Kidney (tissue), 14 donors: ENCODE results near the gene ATP2B3. TPM values are rescaled to one million over a fixed set of nuclear protein-coding genes. Genes with fewer than 3 reads are reported as not detected.

Experiments used
- DNase-seq, 5 donors: peaks; one replicate each; pipeline ENCODE4 v3.0.0-alpha.2; 2013 to 2020
- FAIRE-seq: peaks from 2 replicates; lab custom pipeline; 2012; peaks lifted over from hg19 to GRCh38; lab: Jason Lieb, UNC
- H3K27ac ChIP-seq, 2 donors: one replicate each; pipeline ENCODE4 v1.7.0; 2013; ENCODE audit warnings: low read depth in 2 of 2, low read length in 2 of 2, inconsistent platforms in 1 of 2
- H3K27me3 ChIP-seq: one replicate; pipeline ENCODE4 v1.7.1; 2013; ENCODE audit warnings: low read length, inconsistent platforms; ENCODE audit not compliant: control insufficient read depth, insufficient read depth
- H3K36me3 ChIP-seq, 3 donors: one replicate each; pipeline versions ENCODE4 v1.7.0 to v1.7.1; 2013; ENCODE audit warnings: low read length in 3 of 3, control low read depth in 1 of 3, inconsistent platforms in 1 of 3; ENCODE audit not compliant: insufficient read depth in 3 of 3, control insufficient read depth in 2 of 3
- H3K4me1 ChIP-seq, 3 donors: one replicate each; pipeline versions ENCODE4 v1.7.0 to v1.7.1; 2013; ENCODE audit warnings: low read length in 3 of 3, inconsistent platforms in 1 of 3, low read depth in 1 of 3; ENCODE audit not compliant: control insufficient read depth in 2 of 3, insufficient read depth in 2 of 3
- H3K4me3 ChIP-seq, 3 donors: one replicate each; pipeline versions ENCODE4 v1.7.0 to v1.8.1; 2013; ENCODE audit warnings: low read length in 3 of 3, control low read depth in 1 of 3, inconsistent platforms in 1 of 3
- H3K9ac ChIP-seq, 3 donors: one replicate each; pipeline versions ENCODE4 v1.7.0 to v1.7.1; 2013; ENCODE audit warnings: low read length in 3 of 3, control low read depth in 1 of 3, inconsistent platforms in 1 of 3
- H3K9me3 ChIP-seq, 3 donors: one replicate each; pipeline versions ENCODE4 v1.7.0 to v1.7.1; 2013; ENCODE audit warnings: low read length in 3 of 3, control low read depth in 1 of 3, inconsistent platforms in 1 of 3; ENCODE audit not compliant: control insufficient read depth in 2 of 3, insufficient read depth in 1 of 3
- intact Hi-C: fragments of 100-400 bp; cut with DNase I; formaldehyde crosslinking; loops from one replicate; pipeline ENCODE4 v1.11.1; 2022
- polyA plus RNA-seq: library from polyadenylated mRNA; stranded (reverse); fragments of 350-450 nt; fragmentation: Illumina TruSeq; extraction: RNeasy Lipid Tissue Mini Kit (QIAGEN cat#74804); gene quantifications from one replicate; pipeline ENCODE4 v1.2.3, GENCODE V29; 2014; ENCODE audit warnings: low read depth, low replicate concordance; ENCODE audit not compliant: insufficient read depth
- total RNA-seq: library from RNA; stranded (reverse); fragmentation: NEBNext Ultra II Directional; extraction: Animal tissue kit (Norgen Biotek cat#: 25700); gene quantifications from one replicate; pipeline ENCODE4 v1.2.1, GENCODE V29; 2021
- TF ChIP-seq, protein P1 (sequence below): IDR thresholded peaks from 3 replicates; pipeline ENCODE4 v1.5.1; 2012; ENCODE audit warnings: mild to moderate bottlenecking, moderate library complexity, borderline replicate concordance; ENCODE audit not compliant: insufficient read depth; ENCODE audit errors: extremely low read depth
- donor health status: control.
- donor health status: control.
- donor health status: control.
- donor health status: control.
- donor health status: control.
- donor health status: DM: yes; HTN: yes; CAD: no.
- donor health status: Normal renal cell carcinoma (clear cell type).

ATP2B3 gene
- total and polyA plus RNA-seq, 2 donors from 2014 or later = 0.37 TPM; not detected in 1

- Histone ChIP-seq H3K4me3 (no peak overlapping the region), H3K27ac (no peak overlapping the region), H3K4me1 (no peaks in the 10 kb centered on the region), H3K27me3 (no peaks in the 10 kb centered on the region), H3K36me3 (peaks cover 0 to 5% (median 0%) of the 10 kb centered on the region in 3 donors), H3K9me3 (no peaks in the 10 kb centered on the region), H3K9ac (no peak overlapping the region)
- DNase-seq (no peak), FAIRE-seq (no peak)
- TF ChIP-seq, protein P1, sequence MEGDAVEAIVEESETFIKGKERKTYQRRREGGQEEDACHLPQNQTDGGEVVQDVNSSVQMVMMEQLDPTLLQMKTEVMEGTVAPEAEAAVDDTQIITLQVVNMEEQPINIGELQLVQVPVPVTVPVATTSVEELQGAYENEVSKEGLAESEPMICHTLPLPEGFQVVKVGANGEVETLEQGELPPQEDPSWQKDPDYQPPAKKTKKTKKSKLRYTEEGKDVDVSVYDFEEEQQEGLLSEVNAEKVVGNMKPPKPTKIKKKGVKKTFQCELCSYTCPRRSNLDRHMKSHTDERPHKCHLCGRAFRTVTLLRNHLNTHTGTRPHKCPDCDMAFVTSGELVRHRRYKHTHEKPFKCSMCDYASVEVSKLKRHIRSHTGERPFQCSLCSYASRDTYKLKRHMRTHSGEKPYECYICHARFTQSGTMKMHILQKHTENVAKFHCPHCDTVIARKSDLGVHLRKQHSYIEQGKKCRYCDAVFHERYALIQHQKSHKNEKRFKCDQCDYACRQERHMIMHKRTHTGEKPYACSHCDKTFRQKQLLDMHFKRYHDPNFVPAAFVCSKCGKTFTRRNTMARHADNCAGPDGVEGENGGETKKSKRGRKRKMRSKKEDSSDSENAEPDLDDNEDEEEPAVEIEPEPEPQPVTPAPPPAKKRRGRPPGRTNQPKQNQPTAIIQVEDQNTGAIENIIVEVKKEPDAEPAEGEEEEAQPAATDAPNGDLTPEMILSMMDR = no peak
- intact Hi-C loops = no loop called here
Observed at GRCh38 chrX:153585827-153586226, 68.4 kb downstream of the ATP2B3 start.

- intact Hi-C loops = no loop called here
- Histone ChIP-seq H3K36me3 (peaks cover 0 to 5% (median 0%) of the 10 kb centered on the region in 3 donors), H3K27me3 (no peaks in the 10 kb centered on the region), H3K9ac (no peak overlapping the region), H3K9me3 (no peaks in the 10 kb centered on the region), H3K4me3 (no peak overlapping the region), H3K27ac (no peak overlapping the region), H3K4me1 (no peaks in the 10 kb centered on the region)
- TF ChIP-seq, protein P1 = no peak
- DNase-seq = peak in 1 of 5 donors; percentile 55
- no peak for FAIRE-seq
Observed at GRCh38 chrX:153587342-153587741, 69.9 kb downstream of the ATP2B3 start.

- Histone ChIP-seq H3K27ac (no peak overlapping the region), H3K27me3 (no peaks in the 10 kb centered on the region), H3K36me3 (peaks cover 0 to 5% (median 0%) of the 10 kb centered on the region in 3 donors), H3K4me1 (no peaks in the 10 kb centered on the region), H3K9ac (no peak overlapping the region), H3K4me3 (no peak overlapping the region), H3K9me3 (no peaks in the 10 kb centered on the region)
- intact Hi-C loops = no loop called here
- TF ChIP-seq, protein P1 = no peak
- DNase-seq = no peak
- FAIRE-seq = no peak
Observed at GRCh38 chrX:153588021-153588781, 70.8 kb downstream of the ATP2B3 start.
